NCI-H748 (cell line): Measurements from ENCODE around the gene ASMTL.

ENCODE experiments used
- DNase-seq: peaks from one replicate; lab custom pipeline; 2025; ENCODE audit not compliant: unreplicated experiment; lab: John Stamatoyannopoulos, UW

The ASMTL gene

GRCh38 chrX:1354036-1355019 is 98.4 kb downstream of the ASMTL start:
- DNase-seq, result no peak
